Body of pancreas (tissue), 4 donors: Measurements from ENCODE around the gene SELENOO. TPM values are rescaled to one million over a fixed set of nuclear protein-coding genes. Genes with fewer than 3 reads are reported as not detected.
"Not testable (repeated sequence)": the region's sequence is repeated elsewhere in the genome, so short reads cannot be mapped to it uniquely, and the experiment has no call there.

Experiments
- ATAC-seq: fragments of 150-250 bp; one replicate; pipeline ENCODE4 v1.9.1; 2016
- DNase-seq, 4 donors: peaks; one replicate each; pipeline ENCODE4 v3.0.0-alpha.2; 2019
- H3K27ac ChIP-seq, 4 donors: fragments of 200-600 bp; sonication (generic); 1 replicate in 3 of 4; 2 replicates in 1 of 4; pipeline versions ENCODE4 v1.5.1 to v1.6.1; 2016 to 2019; ENCODE audit warnings: mild to moderate bottlenecking in 1 of 4, mixed read lengths in 1 of 4, moderate library complexity in 1 of 4
- H3K27me3 ChIP-seq, 2 donors: fragments of 200-600 bp; sonication (generic); one replicate each; pipeline ENCODE4 v1.6.0; 2016; ENCODE audit warnings: mild to moderate bottlenecking in 1 of 2
- H3K36me3 ChIP-seq, 2 donors: fragments of 200-600 bp; sonication (generic); replicated peaks in 1 of 2; 2 replicates each; pipeline ENCODE4 v1.5.1; 2016; ENCODE audit warnings: low read depth in 2 of 2; ENCODE audit not compliant: insufficient read depth in 1 of 2
- H3K4me1 ChIP-seq: fragments of 200-600 bp; sonication (generic); one replicate; pipeline ENCODE4 v1.6.0; 2016
- H3K4me3 ChIP-seq, 2 donors: fragments of 200-600 bp; sonication (generic); 1 replicate in 1 of 2; 2 replicates in 1 of 2; pipeline ENCODE4 v1.5.1; 2016 to 2019
- H3K9me3 ChIP-seq, 3 donors: fragments of 200-600 bp; sonication (generic); 1 replicate in 2 of 3; 2 replicates in 1 of 3; pipeline ENCODE4 v1.5.1; 2016
- CTCF ChIP-seq, 7 experiments: fragments of 450-650 bp in 4 of 7; fragments of 200-600 bp in 3 of 7; sonication (generic) in 3 of 7; IDR thresholded peaks; one replicate each; pipeline ENCODE4 v1.5.1; 2016 to 2019; ENCODE audit warnings: antibody characterized with exemption in 7 of 7
- POLR2A ChIP-seq, 3 donors: fragments of 450-650 bp; IDR thresholded peaks; one replicate each; pipeline ENCODE4 v1.6.1; 2016; ENCODE audit warnings: antibody characterized with exemption in 3 of 3, mild to moderate bottlenecking in 2 of 3
- WGBS, 2 donors: methylation state at CpG; one replicate each; pipeline ENCODE4 v1.1.5; 2017; 5-methylcytosine and 5-hydroxymethylcytosine counted together
- intact Hi-C: fragments of 100-400 bp; cut with DNase I; formaldehyde crosslinking; loops from one replicate; pipeline ENCODE4 v1.15.1; 2023
- total RNA-seq, 2 donors: library from RNA; depleted of rRNA; stranded (reverse); fragments of >200 nt; gene quantifications; one replicate each; pipeline ENCODE4 v1.1.0, GENCODE V29; 2016

Gene SELENOO
- total RNA-seq, 2 donors from 2014 or later, result 23.6 to 57.4 TPM

GRCh38 chr22:50162391-50162956, 38.3 kb upstream of the SELENOO start:
- no peaks in the 10 kb centered on the region for H3K36me3 ChIP-seq
- no peaks in the 10 kb centered on the region for H3K4me1 ChIP-seq
- H3K27ac ChIP-seq, result no peak overlapping the region
- WGBS, 2 donors, result 77 to 83% methylated on average over 8 to 10 of the region's 10 CpGs
- no peaks in the 10 kb centered on the region for H3K27me3 ChIP-seq
- H3K9me3 ChIP-seq, result no peaks in the 10 kb centered on the region
- ATAC-seq (no peak), DNase-seq (no peak)
- TF ChIP-seq CTCF (IDR thresholded peaks at IDR 0.05) (no peak), POLR2A (IDR thresholded peaks at IDR 0.05) (no peak)
- intact Hi-C loops, result no loop called here
- H3K4me3 ChIP-seq, result no peak overlapping the region

GRCh38 chr22:50165436-50166123, 35.2 kb upstream of the SELENOO start:
- DNase-seq (no peak), ATAC-seq (no peak)
- no peaks in the 10 kb centered on the region for H3K4me1 ChIP-seq
- H3K27me3 ChIP-seq, result peaks cover 0 to 7% of the 10 kb centered on the region in 2 donors
- H3K4me3 ChIP-seq, result no peak overlapping the region
- H3K27ac ChIP-seq, result no peak overlapping the region
- H3K9me3 ChIP-seq, result no peaks in the 10 kb centered on the region
- intact Hi-C loops, result no loop called here
- 92 to 95% methylated on average over 4 to 28 of the region's 28 CpGs for WGBS, 2 donors
- no peak for TF ChIP-seq CTCF (IDR thresholded peaks at IDR 0.05)
- TF ChIP-seq POLR2A (IDR thresholded peaks at IDR 0.05), result no peak
- H3K36me3 ChIP-seq, result no peaks in the 10 kb centered on the region

- ATAC-seq, result no peak
- DNase-seq, result no peak
- H3K9me3 ChIP-seq, result no peaks in the 10 kb centered on the region
- WGBS, 2 donors, result 38 to 42% methylated on average over 10 to 11 of the region's 11 CpGs
- no peak overlapping the region for H3K4me3 ChIP-seq
- TF ChIP-seq POLR2A (IDR thresholded peaks at IDR 0.05) (no peak), CTCF (IDR thresholded peaks at IDR 0.05) (no peak)
- no peak overlapping the region for H3K27ac ChIP-seq
- H3K4me1 ChIP-seq, result peaks cover 7% of the 10 kb centered on the region
- H3K36me3 ChIP-seq, result no peaks in the 10 kb centered on the region
- intact Hi-C loops, result no loop called here
- peaks cover 0 to 7% of the 10 kb centered on the region in 2 donors for H3K27me3 ChIP-seq
These were observed 32.9 kb upstream of the SELENOO start for GRCh38 chr22:50167689-50168489.

GRCh38 chr22:50168490-50169180, 32.2 kb upstream of the SELENOO start:
- DNase-seq, H3K9me3 ChIP-seq, H3K27ac ChIP-seq, ATAC-seq, H3K27me3 ChIP-seq, H3K36me3 ChIP-seq, intact Hi-C loops, H3K4me3 ChIP-seq, H3K4me1 ChIP-seq: not testable (repeated sequence)
- 21 to 30% methylated on average over 5 of the region's 5 CpGs for WGBS, 2 donors
